K562 (cell line): Measurements from ENCODE around the gene C1QTNF12. TPM values are rescaled to one million over a fixed set of nuclear protein-coding genes. Genes with fewer than 3 reads are reported as not detected.

Experiments
- ARID1B ChIP-seq: fragments of 450-650 bp; IDR thresholded peaks from 2 replicates; pipeline ENCODE4 v1.6.1; 2016; ENCODE audit warnings: antibody characterized with exemption, mild to moderate bottlenecking, inconsistent platforms
- BRCA1 ChIP-seq, 2 experiments: fragments of 450-650 bp in 1 of 2; sonication (generic) in 1 of 2; formaldehyde crosslinking in 1 of 2; IDR thresholded peaks; 2 replicates each; pipeline versions ENCODE4 v1.5.0 to v1.6.1; 2017 to 2020; ENCODE audit warnings: mild to moderate bottlenecking in 1 of 2, missing genetic modification reagents in 1 of 2
- ERF ChIP-seq: fragments of 450-650 bp; formaldehyde crosslinking; IDR thresholded peaks from 2 replicates; pipeline ENCODE4 v1.4.0; 2020; ENCODE audit warnings: mild to moderate bottlenecking, mixed read lengths
- MLLT1 ChIP-seq, 2 experiments: fragments of 450-650 bp; IDR thresholded peaks; 2 replicates each; pipeline ENCODE4 v1.6.1; 2016
- NFIC ChIP-seq: fragments of 450-650 bp; IDR thresholded peaks from 2 replicates; pipeline ENCODE4 v1.6.1; 2017; ENCODE audit warnings: mild to moderate bottlenecking, inconsistent platforms
- PRDM10 ChIP-seq: fragments of 450-650 bp; IDR thresholded peaks from 2 replicates; pipeline ENCODE4 v1.6.1; 2018; ENCODE audit not compliant: partially characterized antibody
- PTRF ChIP-seq: fragments of 450-650 bp; IDR thresholded peaks from 2 replicates; pipeline ENCODE4 v1.6.1; 2016; ENCODE audit warnings: mild to moderate bottlenecking, missing genetic modification characterization, missing compliant biosample characterization
- RBFOX2 ChIP-seq: fragments of 200-400 bp; formaldehyde crosslinking; IDR thresholded peaks from 2 replicates; pipeline ENCODE4 v1.6.1; 2017; ENCODE audit warnings: low read depth, mild to moderate bottlenecking, low read length, moderate library complexity
- REST ChIP-seq, 2 experiments: fragments of 450-650 bp; formaldehyde crosslinking in 1 of 2; IDR thresholded peaks; 2 replicates each; pipeline versions ENCODE4 v1.4.0 to v1.6.1; 2014 to 2020; ENCODE audit warnings: mild to moderate bottlenecking in 2 of 2, borderline replicate concordance in 1 of 2, low read depth in 1 of 2
- SIN3A ChIP-seq, 2 experiments: fragments of 150-350 bp in 1 of 2; IDR thresholded peaks; 2 replicates each; pipeline ENCODE4 v1.6.1; 2011 to 2016; ENCODE audit warnings: borderline replicate concordance in 2 of 2, low read depth in 2 of 2, low read length in 2 of 2, mild to moderate bottlenecking in 2 of 2, moderate library complexity in 2 of 2; ENCODE audit not compliant: control insufficient read depth in 1 of 2
- TBP ChIP-seq: optimal IDR thresholded peaks from 2 replicates; pipeline ENCODE3; 2011; ENCODE audit warnings: low read depth, low read length, improper control_type of control experiment
- TGIF2 ChIP-seq: sonication (generic); formaldehyde crosslinking; IDR thresholded peaks from 2 replicates; pipeline ENCODE4 v1.8.1; 2022; ENCODE audit warnings: mild to moderate bottlenecking, missing genetic modification reagents, moderate library complexity
- ZFPM2 ChIP-seq: fragments of 250-450 bp; sonication (Bioruptor Pico); IDR thresholded peaks from 2 replicates; pipeline ENCODE4 v1.5.1; 2022; ENCODE audit warnings: mild to moderate bottlenecking
- polyA plus RNA-seq, 8 experiments: library from polyadenylated mRNA; depleted of rRNA in 4 of 8; stranded (reverse) in 5 of 8; unstranded in 3 of 8; fragments of >200 nt; fragmentation: Nextera tagmentation in 2 of 8; fragmentation: Illumina TruSeq in 1 of 8; extraction: Ambion mirVana in 2 of 8; extraction: Trizol in 1 of 8; gene quantifications; 2 replicates each; pipeline versions ENCODE4 v1.2.1 to v1.2.3, GENCODE V29; 2011 to 2014; ENCODE audit warnings: inconsistent platforms in 1 of 8, missing spikeins in 1 of 8
- total RNA-seq, 7 experiments: library from RNA; depleted of rRNA in 6 of 7; stranded (reverse); fragments of >200 nt in 6 of 7; fragmentation: Illumina TruSeq in 2 of 7; extraction: Trizol in 2 of 7; gene quantifications; 2 replicates each; pipeline versions ENCODE4 v1.2.1 to v1.2.3, GENCODE V29; 2011 to 2021; ENCODE audit warnings: low replicate concordance in 1 of 7

The C1QTNF12 gene
- total and polyA plus RNA-seq, 9 of the 15 experiments (the other 6 are each of a cell fraction or from before 2014, with no cell fraction given): 0.11 to 4.3 (median 0.93) TPM; not detected in 3

- peak; percentile 22; the same call in 1 of the 2 replicates for TF ChIP-seq REST (IDR thresholded peaks at IDR 0.05; ENCODE audit: borderline replicate concordance)
- no peak for TF ChIP-seq REST (CRISPR knock-in tag; IDR thresholded peaks at IDR 0.05; ENCODE audit: low read depth)
- TF ChIP-seq ERF: no peak
- no peak for TF ChIP-seq BRCA1 (IDR thresholded peaks at IDR 0.05)
- no peak for TF ChIP-seq BRCA1 (CRISPR knock-in tag; IDR thresholded peaks at IDR 0.05)
- TF ChIP-seq PTRF (tag): no peak
- no peak for TF ChIP-seq RBFOX2
- no peak for TF ChIP-seq MLLT1 (IDR thresholded peaks at IDR 0.05)
- TF ChIP-seq ZFPM2 (CRISPR knock-in tag): no peak
- TF ChIP-seq PRDM10: no peak
- no peak for TF ChIP-seq TGIF2 (CRISPR knock-in tag)
- TF ChIP-seq NFIC: peak; percentile 65
- no peak for TF ChIP-seq SIN3A (IDR thresholded peaks at IDR 0.05; ENCODE audit: borderline replicate concordance in 2 of 2, control insufficient read depth in 1 of 2, low read depth in 2 of 2, low read length in 2 of 2)
- peak; percentile 28 for TF ChIP-seq TBP
- TF ChIP-seq ARID1B: peak; percentile 15; the same call in 1 of the 2 replicates
These were observed 15.7 kb downstream of the C1QTNF12 start (continued) for GRCh38 chr1:1230656-1231399.
